Activated CD4-positive, alpha-beta T cell treated with anti-CD3 and anti-CD28 coated beads for 4 hours (primary cell): ENCODE results near the gene SAMD3.
A peak's percentile ranks its signal among the peaks of the same experiment; 100 is the strongest.
"Not testable (repeated sequence)": the region's sequence is repeated elsewhere in the genome, so short reads cannot be mapped to it uniquely, and the experiment has no call there.

Source experiments
- DNase-seq, 2 donors: peaks; one replicate each; pipeline ENCODE4 v3.0.0-alpha.2; 2020

SAMD3 gene

DNA sequence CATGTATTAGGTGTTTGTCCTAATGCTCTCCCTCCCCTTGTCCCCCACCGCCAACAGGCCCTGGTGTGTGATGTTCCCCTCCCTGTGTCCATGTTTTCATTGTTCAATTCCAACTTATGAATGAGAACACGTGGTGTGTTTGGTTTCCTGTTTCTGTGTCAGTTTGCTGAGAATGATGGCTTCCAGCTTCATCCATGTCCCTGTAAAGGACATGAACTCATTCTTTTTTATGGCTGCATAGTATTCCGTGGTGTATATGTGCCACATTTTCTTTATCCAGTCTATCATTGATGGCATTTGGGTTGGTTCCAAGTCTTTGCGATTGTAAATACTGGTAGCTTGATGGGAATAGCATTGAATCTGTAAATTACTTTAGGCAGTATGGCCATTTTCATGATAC is 52.6 kb downstream of the SAMD3 start:
- not testable (repeated sequence) for DNase-seq

DNA sequence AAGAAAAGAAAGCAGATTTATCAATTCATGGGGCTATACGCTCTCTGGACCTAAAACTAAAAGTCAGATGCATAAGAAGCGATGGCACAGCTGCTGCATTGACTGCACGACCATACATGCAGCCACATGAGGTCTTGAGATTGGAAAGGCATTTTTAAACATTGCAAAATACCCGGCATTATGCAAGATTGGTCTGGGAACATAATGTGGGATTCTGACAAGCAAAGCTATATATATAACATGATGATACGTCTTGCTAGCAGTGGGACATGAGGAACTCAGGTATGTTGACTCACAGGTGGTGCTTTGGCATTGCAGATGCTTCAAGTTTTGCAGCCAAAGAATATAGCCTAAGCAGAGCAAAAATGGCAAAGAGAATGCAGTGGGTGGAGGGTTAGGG is 55.1 kb downstream of the SAMD3 start:
- DNase-seq, result no peak

DNA sequence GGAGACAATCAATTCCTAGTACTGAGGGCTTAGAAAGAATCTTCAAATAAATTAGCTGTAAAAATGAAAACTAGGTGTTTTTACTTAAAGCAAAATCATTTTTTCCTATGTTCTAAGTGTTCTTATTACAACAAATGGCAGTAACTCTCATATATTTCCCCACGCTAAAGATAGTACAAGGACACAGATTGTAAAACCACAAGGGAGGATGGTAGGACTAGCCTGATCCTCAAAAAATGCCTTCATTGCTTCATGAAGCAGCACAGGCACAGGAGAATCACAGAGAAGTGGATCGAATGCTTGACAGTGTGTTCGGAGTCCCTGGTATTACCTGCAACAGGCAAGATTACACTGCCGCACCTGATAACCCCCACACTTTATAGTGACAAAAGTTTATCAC is 58.5 kb downstream of the SAMD3 start:
- no peak for DNase-seq

DNA sequence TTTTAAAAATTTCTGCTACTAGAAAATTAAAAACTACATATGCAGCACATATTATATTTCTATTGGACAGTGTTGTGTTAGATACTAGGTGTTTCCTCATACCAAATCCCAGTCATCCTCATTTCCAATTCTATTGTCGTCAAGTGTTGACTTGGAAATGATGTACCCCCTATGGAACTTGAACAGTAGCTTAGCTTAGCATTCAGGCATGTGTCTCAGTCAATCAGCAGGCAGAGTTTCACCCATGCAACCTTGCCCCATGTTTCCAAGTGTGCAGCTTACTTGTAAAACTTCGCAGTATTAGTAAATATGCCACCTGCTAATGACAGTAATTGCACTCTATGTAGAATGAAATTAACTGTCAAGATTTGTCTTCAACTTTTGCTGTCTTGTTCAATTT is 59.5 kb downstream of the SAMD3 start:
- no peak for DNase-seq

DNA sequence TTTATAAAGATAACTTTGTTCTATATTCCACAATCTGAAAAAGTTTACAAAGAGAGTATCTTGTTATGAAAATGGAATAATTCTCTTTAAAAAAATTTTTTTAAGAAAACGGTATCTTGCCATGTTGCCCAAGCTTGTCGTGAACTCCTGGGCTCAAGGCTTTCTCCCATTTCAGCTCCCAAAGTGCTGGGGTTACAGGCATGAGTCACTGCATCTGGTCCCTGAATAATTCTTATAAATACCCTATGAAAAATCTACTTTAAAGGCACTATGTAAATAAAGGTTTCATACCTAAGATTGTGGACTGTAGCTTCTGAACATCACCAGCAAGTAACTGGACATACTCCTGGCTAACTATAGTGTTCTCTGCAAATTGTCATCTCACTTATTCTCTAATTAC is 60.3 kb downstream of the SAMD3 start:
- no peak for DNase-seq

DNA sequence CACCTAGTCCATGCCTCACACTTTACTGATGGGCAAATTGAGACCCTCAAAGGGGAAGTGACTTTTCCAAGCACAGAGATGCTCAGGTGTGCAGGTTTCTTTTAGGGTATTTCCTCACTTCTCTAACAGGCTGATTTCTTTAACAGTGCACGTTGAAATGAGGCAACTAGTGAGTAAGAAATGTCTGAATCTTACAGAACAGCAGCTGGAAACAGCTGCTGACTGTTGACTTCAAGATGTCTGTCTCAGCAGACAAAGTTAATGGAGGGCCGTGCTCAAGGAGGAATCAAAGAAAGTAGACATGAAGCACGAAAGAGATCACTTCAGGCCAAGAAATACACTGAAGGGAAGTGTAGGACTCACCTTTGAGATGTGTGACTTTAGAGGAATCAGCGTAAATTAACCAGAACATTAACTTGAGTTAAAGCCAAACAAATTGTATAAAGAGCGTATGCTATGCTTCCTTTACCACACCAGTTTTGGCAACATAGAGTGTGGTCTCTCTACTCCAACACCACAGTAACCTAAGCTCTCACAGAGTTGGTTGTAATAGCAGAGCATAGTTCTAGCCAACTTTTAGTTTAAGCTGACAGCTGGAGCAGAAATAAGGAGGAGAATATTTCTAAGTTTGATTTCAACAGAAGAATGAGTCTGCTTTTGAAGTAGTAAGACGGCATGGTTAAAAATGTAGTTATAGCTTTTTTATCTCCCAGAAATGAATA is 60.9 kb downstream of the SAMD3 start:
- DNase-seq, result no peak

DNA sequence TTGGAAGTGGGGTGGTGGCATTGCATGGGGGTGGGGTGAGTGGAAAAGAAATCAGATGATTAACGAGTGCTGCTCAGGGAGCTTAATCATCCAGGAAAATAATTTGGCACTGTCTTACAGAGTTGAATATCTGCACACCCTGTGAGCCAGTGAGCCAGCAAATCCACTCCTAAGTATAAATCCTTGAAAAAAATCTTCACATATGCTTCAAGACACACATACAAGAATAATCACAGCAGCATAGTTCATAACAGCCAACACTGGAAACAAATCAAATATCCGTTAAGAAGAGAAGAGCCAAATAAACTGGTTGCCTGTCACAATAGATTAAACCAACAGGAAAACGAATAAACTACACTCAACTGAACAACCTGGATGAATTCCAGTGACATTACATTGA is 62.8 kb downstream of the SAMD3 start:
- DNase-seq, result no peak

DNA sequence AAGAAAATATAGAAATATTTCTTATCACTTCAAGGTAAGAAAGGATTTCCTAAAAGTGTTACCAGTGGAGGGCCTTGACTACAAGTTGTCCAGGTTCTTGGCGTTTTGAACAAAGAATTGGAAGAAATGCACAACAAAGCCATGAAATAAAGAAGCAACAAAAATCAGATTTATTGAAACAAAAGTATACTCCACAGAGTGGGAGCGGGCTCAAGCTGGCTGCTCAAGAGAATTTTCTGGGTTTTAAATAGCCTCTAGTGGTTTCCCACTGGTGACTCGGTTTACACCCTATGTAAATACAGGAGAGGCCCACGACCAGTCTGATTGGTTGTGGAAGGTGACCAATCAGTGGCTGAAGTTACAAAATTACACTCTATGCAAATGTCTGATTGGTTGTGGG is 64.2 kb downstream of the SAMD3 start:
- no peak for DNase-seq

DNA sequence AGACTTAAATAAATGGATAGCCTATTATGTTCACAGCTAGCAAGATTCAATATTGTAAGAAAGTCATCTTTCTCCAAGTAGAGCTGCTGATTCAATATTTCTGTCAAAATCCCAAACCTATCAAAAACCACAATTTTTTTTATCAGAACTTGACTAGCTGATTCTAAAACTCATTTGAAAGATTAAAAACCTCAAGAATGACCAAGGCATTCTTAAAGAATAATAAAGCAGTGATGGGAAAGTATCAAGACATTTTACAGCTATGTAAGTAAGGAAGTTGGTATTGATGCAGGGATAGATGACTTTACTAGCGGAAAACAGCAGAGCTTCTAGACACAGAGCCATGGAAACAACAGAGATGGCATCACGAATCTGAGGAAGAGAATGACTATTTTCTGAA is 64.7 kb downstream of the SAMD3 start:
- no peak for DNase-seq

DNA sequence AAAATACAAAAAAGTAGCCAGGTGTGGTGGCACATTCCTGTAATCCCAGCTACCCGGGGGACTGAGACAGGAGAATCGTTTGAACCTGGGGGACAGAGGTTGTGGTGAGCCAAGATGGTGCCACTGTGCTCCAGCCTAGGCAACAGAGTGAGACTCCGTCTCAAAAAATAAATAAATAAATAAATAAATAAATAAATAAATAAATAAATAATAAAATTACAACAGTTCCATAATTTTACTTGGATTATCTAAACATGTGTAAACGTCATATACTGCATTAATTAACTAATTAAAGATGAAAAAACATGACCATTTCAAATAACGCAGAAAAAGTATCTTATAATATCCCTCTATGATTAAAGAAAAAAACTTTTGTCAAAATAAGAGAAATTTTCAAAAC is 65.8 kb downstream of the SAMD3 start:
- DNase-seq, result no peak

DNA sequence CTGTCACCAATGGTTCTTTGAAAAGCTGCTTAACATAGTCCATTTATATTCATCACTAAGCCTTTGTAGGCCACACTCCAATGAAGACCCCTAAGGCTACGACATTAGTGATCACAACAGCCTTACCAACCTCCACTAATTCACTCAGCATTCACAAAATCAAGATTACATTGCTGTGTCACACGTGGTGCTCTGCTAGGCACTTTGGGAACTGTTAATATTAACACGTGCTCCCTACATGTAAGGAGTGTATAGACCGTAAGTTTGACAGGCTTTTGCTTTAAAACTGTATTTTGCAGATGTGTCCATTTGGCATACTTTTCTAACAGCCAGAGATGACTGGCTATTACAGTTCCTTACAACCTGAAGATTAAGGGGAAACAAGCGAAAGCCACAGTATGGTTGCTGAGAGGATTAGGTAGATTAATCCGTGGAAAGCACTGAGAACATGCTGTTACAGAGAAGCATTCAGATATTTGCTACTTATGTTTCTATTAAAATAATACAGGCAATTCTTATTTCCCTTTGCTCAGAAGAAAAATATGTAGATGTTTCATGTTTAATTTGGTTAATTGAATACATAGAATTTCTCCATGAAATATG is 69.7 kb downstream of the SAMD3 start:
- no peak for DNase-seq

DNA sequence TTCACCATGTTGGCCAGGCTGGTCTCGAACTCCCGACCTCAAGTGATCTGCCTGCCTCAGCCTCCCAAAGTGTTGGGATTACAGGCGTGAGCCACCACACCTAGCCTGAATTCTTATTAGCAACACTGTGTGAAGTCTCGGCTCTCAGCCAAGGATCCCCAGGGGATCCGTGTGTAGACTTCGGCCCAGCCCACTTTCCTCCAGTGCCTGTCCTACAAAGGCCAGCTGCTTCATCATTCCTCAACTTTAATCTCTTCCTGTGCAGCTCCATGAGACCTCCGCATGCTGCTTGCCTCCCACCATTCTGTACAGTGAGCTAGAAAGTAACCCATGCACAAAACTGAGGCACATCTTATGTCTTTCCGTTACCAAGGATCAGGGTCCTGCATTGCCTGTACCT is 71.8 kb downstream of the SAMD3 start:
- no peak for DNase-seq

DNA sequence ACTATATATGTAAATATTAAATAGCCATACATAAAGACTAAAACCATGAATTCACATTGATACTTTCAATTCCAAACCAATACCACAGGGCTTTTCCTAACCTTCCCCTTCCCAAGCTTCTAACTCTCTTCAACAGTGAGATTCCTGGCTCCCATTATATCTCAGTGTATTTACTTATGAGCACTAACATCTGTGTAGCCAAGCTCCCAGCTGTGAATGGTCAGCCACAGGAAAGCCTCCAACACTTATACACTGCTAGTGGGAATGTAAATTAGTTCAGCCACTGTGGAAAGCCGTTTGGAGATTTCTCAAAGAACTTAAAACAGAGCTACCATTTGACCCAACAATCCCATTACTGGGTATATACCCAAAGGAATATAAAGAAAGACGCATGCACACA is 73.7 kb downstream of the SAMD3 start:
- not testable (repeated sequence) for DNase-seq

DNA sequence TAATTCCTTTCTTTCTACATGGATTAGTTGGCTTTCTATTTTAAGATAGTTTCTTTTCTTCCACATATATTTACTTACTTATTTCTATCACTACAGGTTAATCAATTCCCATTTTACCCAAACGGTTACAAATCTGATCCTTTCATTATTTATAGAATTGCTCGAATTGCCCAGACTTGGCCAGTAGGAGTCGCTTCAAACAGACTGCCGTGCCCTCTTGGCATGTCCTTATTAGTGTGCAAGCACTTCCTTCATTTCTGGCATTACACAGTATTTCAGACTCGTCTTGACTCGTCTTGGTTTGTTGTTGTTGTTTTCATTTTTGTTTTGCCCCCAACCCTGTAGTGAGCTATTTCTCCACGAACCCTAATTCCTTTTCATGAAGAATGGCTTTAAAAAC is 74.6 kb downstream of the SAMD3 start:
- DNase-seq, result no peak

DNA sequence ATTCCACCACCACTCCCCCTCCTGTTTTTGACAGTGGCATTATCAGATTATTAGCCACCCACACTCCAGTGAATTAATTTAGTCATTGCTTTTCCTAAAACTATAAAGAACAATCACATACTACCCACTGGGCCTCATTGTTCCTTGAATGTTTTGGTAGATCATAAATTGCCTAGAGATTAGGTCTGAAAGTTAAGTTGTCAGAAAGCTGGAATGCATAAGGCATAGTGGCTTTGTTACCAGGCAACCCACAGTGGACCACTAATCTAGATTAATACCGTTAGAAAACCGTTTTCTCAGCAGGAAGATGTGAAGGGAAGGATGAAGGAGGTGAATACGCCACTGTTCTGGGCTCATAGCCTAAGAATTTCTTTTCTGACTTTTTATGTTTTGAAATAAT is 75.6 kb downstream of the SAMD3 start:
- no peak for DNase-seq

DNA sequence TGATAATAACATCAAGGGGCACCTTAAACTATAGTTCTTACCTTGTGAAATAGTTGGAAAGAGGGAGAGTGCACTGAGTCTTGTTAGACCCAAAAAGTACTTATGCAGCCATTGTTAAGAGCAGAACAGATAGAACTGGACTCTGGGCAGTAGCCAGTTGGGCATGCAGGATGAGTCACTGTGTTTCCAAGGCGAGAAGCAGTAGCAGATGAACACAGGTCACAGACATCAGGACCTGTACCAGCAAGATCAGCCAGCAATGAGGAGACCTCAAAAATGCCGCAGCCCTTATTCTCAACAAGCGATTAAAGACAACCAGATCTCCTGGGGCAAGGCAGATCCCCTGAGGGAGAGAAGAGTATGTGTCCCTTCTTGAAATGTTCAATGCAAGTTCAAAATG is 79.0 kb downstream of the SAMD3 start:
- no peak for DNase-seq

DNA sequence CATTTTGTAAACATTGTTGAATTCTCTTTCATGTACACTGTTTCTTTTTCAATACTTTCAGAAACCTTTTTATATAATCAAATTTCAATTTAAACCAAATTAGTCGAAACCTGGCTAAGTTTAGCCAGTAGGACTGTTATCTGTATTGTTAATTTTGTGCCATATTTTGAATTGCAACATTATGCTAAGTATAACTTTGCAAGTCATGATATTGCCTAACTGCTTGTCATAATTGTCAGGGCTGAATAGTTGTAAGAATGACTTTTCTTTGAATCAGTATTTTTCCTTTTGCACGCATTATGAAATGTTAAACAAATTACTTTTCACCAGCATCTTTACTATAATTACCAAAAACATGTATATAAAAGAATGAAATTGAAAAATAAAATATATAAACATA is 82.7 kb downstream of the SAMD3 start:
- DNase-seq, result no peak

DNA sequence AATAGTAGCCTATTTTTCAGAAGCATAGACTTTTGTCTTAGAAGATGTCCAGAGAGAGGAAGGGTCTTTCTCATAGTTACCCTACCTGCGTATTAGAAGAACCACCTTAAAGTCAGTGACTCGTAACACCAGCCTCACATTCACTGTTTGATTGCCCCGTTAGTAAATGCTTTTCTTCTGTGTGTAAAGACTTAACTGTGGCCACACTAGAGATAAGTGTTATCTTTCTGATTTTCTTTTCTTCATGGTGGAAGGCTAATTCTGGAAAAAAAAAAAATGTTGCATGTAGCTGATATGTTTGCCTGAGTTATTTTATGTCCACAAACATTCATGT is 83.9 kb downstream of the SAMD3 start:
- DNase-seq, result no peak

DNA sequence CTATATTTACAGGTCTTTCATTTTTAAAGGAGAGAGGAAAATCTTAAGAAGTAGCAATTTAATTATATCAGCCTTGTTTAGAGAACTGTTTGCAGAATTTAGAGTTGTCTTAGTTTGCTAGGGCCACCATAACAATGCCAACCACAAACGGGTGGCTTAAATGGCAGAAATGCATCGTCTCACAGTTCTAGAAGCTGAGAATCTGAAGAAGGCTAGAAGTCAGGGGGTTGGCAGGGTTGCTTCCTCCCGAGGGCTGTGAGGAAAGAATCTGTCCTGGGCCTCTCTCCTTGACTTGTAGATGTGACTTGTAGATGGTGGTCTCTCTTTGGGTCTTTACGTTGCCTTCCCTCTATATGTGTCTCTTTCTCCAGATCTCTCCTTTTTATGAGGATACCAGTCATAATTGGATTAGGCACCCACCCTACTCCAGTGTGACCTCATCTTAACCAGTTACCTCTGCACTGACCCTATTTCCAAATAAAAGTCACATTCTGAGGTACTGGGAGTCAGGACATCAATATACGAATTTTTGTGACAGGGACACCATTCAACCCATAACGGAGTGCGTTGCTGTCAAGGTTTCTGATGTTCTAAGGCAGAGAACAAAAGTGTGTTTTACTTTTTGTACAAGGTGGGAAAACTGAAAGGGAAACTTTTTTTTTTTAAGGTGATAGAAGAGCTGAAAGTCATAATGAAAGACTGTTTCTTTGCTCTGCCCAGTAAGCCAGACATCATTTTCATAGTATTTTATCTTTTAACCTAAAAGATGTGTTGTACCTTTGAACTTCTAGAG is 84.4 kb downstream of the SAMD3 start:
- no peak for DNase-seq

DNA sequence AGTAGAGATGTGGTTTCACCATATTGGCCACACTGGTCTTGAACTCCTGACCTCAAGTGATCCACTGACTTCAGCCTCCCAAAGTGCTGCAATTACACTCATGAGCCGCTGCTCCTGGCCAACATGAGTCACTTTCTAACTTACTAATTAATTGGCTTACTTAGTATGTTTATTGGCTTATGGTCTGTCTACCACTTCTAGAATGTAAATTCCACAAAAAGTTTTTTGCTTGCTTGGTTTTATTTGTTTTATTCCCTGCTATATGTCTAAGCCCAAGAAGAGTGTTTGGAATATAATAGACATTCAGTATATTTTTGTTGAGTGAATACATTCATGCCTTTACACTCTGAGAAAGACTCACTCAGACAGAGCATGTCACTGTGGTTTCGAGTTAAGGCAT is 86.0 kb downstream of the SAMD3 start:
- no peak for DNase-seq

DNA sequence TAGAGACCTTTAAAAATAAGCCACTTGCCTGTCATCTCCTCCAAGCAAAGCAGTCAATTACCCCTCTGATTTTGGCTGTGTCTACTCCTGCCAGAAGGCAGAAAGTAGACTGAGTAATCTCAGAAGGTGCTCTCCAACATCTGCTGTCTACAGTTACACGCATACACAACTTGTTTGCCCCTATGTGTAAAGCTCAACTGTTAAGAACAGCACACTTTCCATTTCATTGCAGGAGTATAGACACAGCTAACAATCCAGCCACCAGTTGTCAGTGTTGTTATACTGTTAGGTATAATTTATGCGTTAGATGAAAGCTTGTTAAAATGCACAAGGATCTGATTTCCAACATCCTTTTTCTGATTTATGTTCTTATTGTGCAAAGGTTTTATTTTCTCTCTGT is 88.2 kb downstream of the SAMD3 start:
- no peak for DNase-seq

DNA sequence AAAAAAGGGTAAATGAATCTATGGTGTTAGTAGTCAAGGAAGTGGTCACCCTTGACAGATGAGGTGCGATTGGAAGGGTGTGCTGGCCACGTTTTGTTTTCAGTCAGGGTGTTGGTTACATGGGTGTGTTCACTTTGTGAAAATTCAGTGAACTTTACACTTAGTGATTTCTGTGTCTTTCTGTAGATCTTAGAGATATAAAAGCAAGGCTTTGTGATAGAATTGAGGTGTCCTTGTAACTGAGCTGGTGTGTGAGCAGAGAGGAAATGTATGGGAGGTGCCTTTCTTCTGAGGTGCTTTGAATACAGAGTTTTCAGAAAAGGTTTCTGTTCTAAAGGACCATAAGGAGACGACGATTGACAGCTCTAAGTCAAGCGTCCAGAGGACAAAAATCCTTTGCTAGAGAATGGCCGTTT is 90.5 kb downstream of the SAMD3 start:
- DNase-seq, result peak in 1 of 2 donors; percentile 20

DNA sequence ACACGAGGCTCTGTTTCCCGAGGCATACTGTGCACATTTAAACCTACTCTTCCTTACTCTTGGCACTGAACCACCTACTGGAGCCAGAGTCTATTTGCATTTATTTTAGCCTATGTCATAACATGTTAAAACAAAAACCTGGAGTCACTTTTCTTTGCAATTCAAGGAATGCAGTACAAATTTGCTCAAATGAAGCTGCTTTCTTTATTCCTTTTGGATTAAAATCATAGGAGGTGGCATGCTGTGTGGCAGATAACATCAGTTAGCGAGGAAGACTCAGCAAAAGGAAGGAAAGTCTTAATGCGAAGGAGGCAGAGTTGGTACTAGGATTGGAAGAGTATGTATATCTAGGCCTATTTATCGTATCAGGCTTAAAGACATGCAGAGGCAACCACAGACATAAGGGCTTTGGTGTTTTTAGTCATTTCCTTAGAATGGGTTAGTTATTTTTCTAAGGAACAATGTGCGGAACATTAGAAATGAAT is 92.9 kb downstream of the SAMD3 start:
- no peak for DNase-seq

DNA sequence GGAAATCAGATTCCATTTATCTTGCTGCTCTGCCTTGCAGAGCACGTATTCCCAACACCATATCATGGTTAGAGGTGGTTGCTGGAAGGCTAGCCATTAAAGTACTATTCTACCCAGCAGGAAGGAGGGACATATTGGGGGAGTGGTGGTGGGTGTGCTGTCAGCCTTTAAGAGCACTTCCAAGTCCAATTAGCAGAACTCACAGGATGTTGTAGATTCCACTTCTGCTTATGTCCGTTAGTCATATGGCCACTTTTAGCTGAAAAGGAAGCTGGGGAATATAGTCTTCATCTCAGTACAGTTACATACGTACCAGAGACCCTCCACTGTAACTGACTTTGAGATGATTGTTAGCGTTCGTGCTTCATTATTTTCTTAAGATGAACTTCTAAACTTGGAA is 94.4 kb downstream of the SAMD3 start:
- DNase-seq, result no peak
